HG03432 (cell line): ENCODE results near the gene ZC3H13.
"Not testable (repeated sequence)": the region's sequence is repeated elsewhere in the genome, so short reads cannot be mapped to it uniquely, and the experiment has no call there.

Experiments used
- ATAC-seq: cut with Tn5 transposase; IDR thresholded peaks from one replicate; pipeline ENCODE4 v1.9.1; 2021; ENCODE audit warnings: mild to moderate bottlenecking, moderate library complexity; ENCODE audit not compliant: unreplicated experiment

ZC3H13 gene

GRCh38 chr13:46016216-46016615 lies 36.3 kb downstream of the ZC3H13 start:
- ATAC-seq, result no peak

GRCh38 chr13:46015366-46015765 lies 37.2 kb downstream of the ZC3H13 start:
- no peak for ATAC-seq

- no peak for ATAC-seq
These were observed 40.1 kb downstream of the ZC3H13 start for GRCh38 chr13:46012404-46012803.

GRCh38 chr13:46010148-46010547 lies 42.4 kb downstream of the ZC3H13 start:
- no peak for ATAC-seq

GRCh38 chr13:46008631-46009030 lies 43.9 kb downstream of the ZC3H13 start:
- no peak for ATAC-seq

GRCh38 chr13:46006688-46007452 lies 45.7 kb downstream of the ZC3H13 start:
- ATAC-seq, result no peak

GRCh38 chr13:46004491-46004890 lies 48.1 kb downstream of the ZC3H13 start:
- ATAC-seq, result no peak

GRCh38 chr13:45996631-45997030 lies 55.9 kb downstream of the ZC3H13 start:
- no peak for ATAC-seq

- ATAC-seq, result no peak
These were observed 57.3 kb downstream of the ZC3H13 start for GRCh38 chr13:45995245-45995644.

- ATAC-seq, result no peak
These were observed 57.8 kb downstream of the ZC3H13 start for GRCh38 chr13:45994752-45995151.

GRCh38 chr13:45989607-45990006 lies 62.9 kb downstream of the ZC3H13 start:
- no peak for ATAC-seq

- ATAC-seq, result not testable (repeated sequence)
These were observed 71.4 kb downstream of the ZC3H13 start for GRCh38 chr13:45981127-45981526.

GRCh38 chr13:45975337-45975736 lies 77.2 kb downstream of the ZC3H13 start:
- no peak for ATAC-seq

GRCh38 chr13:45974500-45974899 lies 78.0 kb downstream of the ZC3H13 start:
- no peak for ATAC-seq

GRCh38 chr13:45967589-45967988 lies 85.0 kb downstream of the ZC3H13 start:
- ATAC-seq, result no peak

GRCh38 chr13:45966715-45967114 lies 85.8 kb downstream of the ZC3H13 start:
- no peak for ATAC-seq

GRCh38 chr13:45961468-45961867 lies 91.1 kb downstream of the ZC3H13 start:
- ATAC-seq, result no peak

GRCh38 chr13:45954836-45955800 lies 97.4 kb downstream of the ZC3H13 start:
- ATAC-seq, result no peak

GRCh38 chr13:45953082-45953481 lies 99.5 kb downstream of the ZC3H13 start:
- no peak for ATAC-seq

GRCh38 chr13:45951724-45952123 lies 100.8 kb downstream of the ZC3H13 start:
- no peak for ATAC-seq

- no peak for ATAC-seq
These were observed 101.4 kb downstream of the ZC3H13 start for GRCh38 chr13:45951166-45951565.
